Thyroid gland (tissue), 4 donors: Measurements from ENCODE around the gene HSF5.
"Not testable (repeated sequence)": the region's sequence is repeated elsewhere in the genome, so short reads cannot be mapped to it uniquely, and the experiment has no call there.

Source experiments
- POLR2A ChIP-seq, 2 donors: fragments of 450-650 bp; IDR thresholded peaks; one replicate each; pipeline ENCODE4 v1.6.1; 2017; ENCODE audit warnings: antibody characterized with exemption in 2 of 2, mild to moderate bottlenecking in 2 of 2, moderate library complexity in 1 of 2
- TF ChIP-seq, protein P1 (sequence below), 6 experiments: fragments of 200-600 bp in 3 of 6; fragments of 450-650 bp in 3 of 6; sonication (generic) in 3 of 6; IDR thresholded peaks; one replicate each; pipeline ENCODE4 v1.5.1; 2016 to 2019; ENCODE audit warnings: antibody characterized with exemption in 6 of 6, mild to moderate bottlenecking in 2 of 6, inconsistent platforms in 1 of 6, moderate library complexity in 1 of 6

DNA sequence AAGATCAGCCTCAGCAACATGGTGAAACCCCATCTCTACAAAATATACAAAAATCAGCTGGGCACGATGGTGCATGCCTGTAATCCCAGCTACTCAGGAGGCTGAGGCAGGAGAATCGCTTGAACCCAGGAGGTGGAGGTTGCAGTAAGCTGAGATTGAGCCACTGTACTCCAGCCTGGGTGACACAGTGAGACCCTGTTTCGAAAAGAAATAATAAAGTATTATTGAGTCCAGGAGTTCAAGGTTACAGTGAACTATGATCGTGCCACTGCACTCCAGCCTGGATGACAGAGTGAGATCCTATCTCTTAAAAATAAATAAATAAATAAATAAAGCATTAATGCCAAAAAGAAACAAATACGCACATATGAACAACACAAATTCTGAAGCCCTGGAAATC lies 6.4 kb downstream of the HSF5 start:
- TF ChIP-seq, protein P1, sequence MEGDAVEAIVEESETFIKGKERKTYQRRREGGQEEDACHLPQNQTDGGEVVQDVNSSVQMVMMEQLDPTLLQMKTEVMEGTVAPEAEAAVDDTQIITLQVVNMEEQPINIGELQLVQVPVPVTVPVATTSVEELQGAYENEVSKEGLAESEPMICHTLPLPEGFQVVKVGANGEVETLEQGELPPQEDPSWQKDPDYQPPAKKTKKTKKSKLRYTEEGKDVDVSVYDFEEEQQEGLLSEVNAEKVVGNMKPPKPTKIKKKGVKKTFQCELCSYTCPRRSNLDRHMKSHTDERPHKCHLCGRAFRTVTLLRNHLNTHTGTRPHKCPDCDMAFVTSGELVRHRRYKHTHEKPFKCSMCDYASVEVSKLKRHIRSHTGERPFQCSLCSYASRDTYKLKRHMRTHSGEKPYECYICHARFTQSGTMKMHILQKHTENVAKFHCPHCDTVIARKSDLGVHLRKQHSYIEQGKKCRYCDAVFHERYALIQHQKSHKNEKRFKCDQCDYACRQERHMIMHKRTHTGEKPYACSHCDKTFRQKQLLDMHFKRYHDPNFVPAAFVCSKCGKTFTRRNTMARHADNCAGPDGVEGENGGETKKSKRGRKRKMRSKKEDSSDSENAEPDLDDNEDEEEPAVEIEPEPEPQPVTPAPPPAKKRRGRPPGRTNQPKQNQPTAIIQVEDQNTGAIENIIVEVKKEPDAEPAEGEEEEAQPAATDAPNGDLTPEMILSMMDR (IDR thresholded peaks at IDR 0.05), result not testable (repeated sequence)
- TF ChIP-seq POLR2A (IDR thresholded peaks at IDR 0.05), result not testable (repeated sequence)
